ENCODE measurements around the gene SUPT5H. TPM values are rescaled to one million over a fixed set of nuclear protein-coding genes. Genes with fewer than 3 reads are reported as not detected.

The SUPT5H gene
- total and polyA plus RNA-seq, 2 of the 13 experiments (the other 11 are each of a cell fraction or from before 2014, with no cell fraction given) = 48.2 to 51.7 TPM

GRCh38 chr19:39428283-39429112, 16.9 kb upstream of the SUPT5H start (continued):
- TF ChIP-seq MNT (IDR thresholded peaks at IDR 0.05) (no peak), REST (IDR thresholded peaks at IDR 0.05; ENCODE audit: borderline replicate concordance in 1 of 2, low read depth in 1 of 2, low read length in 2 of 2) (no peak), POLR2G (IDR thresholded peaks at IDR 0.05; ENCODE audit: low read depth, low read length) (0 out of 2 replicates have a peak, but pooled peaks have one; percentile 56), GATAD2A (CRISPR knock-in tag; IDR thresholded peaks at IDR 0.05) (peak; percentile 75), TFDP1 (CRISPR knock-in tag; IDR thresholded peaks at IDR 0.05; ENCODE audit: borderline replicate concordance) (no peak), ZSCAN20 (CRISPR knock-in tag; IDR thresholded peaks at IDR 0.05; ENCODE audit: borderline replicate concordance) (no peak), ETV5 (CRISPR knock-in tag; IDR thresholded peaks at IDR 0.05; ENCODE audit: borderline replicate concordance) (no peak; the same call in 1 of the 2 replicates), GATAD1 (CRISPR knock-in tag; IDR thresholded peaks at IDR 0.05) (no peak), ZNF142 (CRISPR knock-in tag; IDR thresholded peaks at IDR 0.05) (no peak), U2AF2 (IDR thresholded peaks at IDR 0.05; ENCODE audit: low read depth, low read length) (no peak), ZC3H13 (CRISPR knock-in tag; IDR thresholded peaks at IDR 0.05) (no peak), SP5 (CRISPR knock-in tag; IDR thresholded peaks at IDR 0.05; ENCODE audit: borderline replicate concordance, low read depth) (no peak), NFYB (CRISPR knock-in tag; IDR thresholded peaks at IDR 0.05) (no peak), ATF6 (CRISPR knock-in tag; conservative IDR thresholded peaks at IDR 0.05) (no peak)
